Measurements from ENCODE around the gene CNST. TPM values are rescaled to one million over a fixed set of nuclear protein-coding genes. Genes with fewer than 3 reads are reported as not detected.
"Not testable (repeated sequence)": the region's sequence is repeated elsewhere in the genome, so short reads cannot be mapped to it uniquely, and the experiment has no call there.

Gene CNST
- total RNA-seq, 2 donors from 2014 or later = 17.0 to 18.3 TPM

DNA sequence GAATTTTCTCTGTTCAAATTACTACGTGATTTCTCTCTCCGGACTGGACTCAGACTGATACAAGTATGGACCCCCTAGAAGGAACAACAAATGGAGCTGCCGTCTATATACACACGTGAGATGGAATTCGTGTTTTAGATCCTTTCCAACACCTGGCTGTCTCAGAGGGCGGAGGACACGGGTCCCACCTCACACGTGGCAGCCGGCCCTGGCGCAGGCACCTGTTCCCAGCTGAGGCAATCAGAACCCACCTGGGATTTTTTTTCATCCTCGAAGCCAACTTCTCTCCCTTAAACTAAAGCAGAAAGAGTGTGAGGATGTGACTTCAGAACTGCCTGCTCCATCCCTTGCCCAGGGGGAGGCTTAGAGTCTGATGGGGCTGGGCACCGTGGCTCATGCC is 123.8 kb downstream of the CNST start:
- ATAC-seq = no peak
- intact Hi-C loops (cut with DNase I) = loop anchor here in 1 of 2 donors (10.0 kb wide), 1 partner anchor 125 kb away; the partner anchor contains the start of genes CNST and TFB2M
- DNase-seq = no peak

DNA sequence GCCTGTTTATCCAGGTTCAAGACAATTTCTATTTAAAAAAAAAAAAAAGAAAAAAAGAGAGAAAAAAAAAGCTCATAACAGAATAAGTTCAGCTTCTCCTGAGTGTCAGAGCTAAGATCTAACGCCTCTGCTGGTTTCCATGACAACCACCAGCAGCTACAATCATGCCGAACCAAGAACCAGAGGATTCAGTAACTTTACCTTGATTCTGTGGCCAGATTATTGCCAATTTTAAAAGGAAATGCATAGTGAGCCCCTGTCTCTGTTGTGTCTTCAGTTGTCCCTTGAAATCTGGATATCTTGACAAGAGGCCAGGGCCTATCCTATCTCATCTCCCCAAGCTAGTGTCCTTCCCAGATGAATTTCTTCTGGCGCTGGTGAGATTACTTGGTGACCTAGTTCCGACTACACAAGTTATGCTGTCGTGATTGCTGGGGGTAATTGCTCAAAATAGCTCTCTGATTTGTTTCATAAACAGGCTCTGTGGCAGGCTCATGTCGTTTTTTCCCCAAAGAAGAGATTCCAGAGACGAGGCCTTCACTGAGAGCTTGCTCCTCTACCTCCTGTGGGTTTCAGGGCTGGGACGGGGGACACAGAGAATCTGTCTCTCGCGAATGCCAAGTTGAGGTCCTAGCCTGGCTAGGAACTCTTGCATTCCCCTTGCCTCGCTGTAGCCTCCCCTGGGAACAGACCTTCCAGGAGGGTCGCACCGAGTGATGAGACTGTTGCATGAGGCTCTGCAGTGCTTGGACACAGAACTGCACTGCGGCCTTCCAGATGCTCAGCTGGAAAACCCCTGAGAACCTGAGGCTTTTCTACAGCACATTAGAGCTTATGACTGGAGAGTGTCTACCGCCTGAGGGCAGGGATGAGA is 125.6 kb downstream of the CNST start:
- intact Hi-C loops (cut with DNase I) = loop anchor here in 1 of 2 donors (10.0 kb wide), 1 partner anchor 127 kb away; the partner anchor contains the start of genes CNST and TFB2M
- ATAC-seq (peak in 1 of 2 donors; percentile 5), DNase-seq (no peak)

DNA sequence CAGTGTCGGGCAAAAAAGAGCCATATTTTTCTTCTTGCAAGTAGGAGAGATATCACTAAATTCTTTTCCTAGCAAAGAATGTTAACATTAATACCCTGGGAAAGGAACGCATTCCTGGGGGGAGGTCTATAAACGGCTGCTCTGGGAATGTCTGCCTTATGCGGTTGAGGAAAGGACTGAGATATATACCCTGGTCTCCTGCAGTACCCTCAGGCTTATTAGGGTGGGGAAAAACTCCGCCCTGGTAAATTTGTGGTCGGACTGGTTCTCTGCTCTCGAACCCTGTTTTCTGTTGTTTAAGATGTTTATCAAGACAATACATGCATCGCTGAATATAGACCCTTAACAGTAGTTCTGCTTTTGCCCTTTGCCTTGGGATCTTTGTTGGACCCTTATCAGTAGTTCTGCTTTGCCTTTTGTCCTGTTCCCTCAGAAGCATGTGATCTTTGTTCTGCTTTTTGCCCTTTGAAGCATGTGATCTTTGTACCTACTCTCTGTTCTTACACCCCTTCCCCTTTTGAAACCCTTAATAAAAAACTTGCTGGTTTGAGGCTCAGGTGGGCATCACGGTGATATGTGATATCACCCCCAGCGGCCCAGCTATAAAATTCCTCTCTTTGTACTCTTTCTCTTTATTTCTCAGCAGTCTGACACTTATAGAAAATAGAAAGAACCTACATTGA is 128.1 kb downstream of the CNST start:
- ATAC-seq, DNase-seq: not testable (repeated sequence)
- intact Hi-C loops (cut with DNase I) = loop anchor here in 1 of 2 donors (10.0 kb wide), 1 partner anchor 130 kb away; the partner anchor contains the start of genes CNST and TFB2M

DNA sequence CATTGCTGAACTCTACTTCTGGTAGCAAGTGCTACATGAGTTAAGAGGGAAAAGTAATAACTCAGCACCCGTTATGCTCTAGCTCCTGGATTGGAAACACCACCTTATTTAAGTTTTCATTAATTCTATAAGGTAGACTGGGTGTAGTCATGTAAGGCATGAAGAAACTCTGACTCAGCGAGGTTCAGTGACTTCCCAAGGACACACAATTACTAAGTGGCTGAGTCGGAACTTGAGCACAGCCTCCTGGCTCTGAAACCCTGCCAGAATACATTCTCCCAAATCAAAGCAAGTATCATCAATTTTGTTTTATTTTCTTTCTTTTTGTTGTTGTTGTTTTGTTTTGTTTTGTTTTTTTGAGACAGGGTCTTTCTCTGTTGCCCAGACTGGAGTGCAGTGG is 128.9 kb downstream of the CNST start:
- no peak for DNase-seq
- intact Hi-C loops (cut with DNase I) = loop anchor here (5.0 to 10.0 kb wide), 3 partner anchors 48 to 193 kb away; partner anchors contain the start of genes CNST (in 1 of the 2) and TFB2M (in 1 of the 2)
- ATAC-seq = no peak

DNA sequence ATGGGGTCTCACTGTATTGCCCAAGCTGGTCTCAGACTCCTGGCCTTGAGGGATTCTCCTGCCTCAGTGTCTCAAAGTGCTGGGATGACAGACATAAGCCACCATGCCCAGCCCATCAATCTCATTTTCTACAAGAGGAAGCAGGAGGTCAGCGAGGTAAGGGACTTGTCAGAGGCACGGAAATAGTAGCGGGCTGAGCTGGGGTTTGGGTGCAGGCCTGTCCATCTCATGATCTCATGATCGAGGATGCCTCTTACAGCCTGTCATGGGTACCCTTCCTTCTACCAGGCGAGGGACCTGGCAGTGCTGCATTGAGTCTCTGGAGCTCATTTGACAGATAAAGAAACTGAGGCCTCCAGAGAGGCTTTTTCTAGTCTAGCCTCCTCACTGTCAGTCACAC is 129.4 kb downstream of the CNST start:
- no peak for ATAC-seq
- intact Hi-C loops (cut with DNase I) = loop anchor here (5.0 to 10.0 kb wide), 3 partner anchors 48 to 193 kb away; partner anchors contain the start of genes CNST (in 1 of the 2) and TFB2M (in 1 of the 2)
- no peak for DNase-seq

GRCh38 chr1:246698466-246699094 is 132.3 kb downstream of the CNST start:
- DNase-seq (no peak), ATAC-seq (no peak)
- intact Hi-C loops (cut with DNase I) = loop anchor here (5.0 to 10.0 kb wide), 3 partner anchors 51 to 196 kb away; partner anchors contain the start of genes CNST (in 1 of the 2) and TFB2M (in 1 of the 2)

GRCh38 chr1:246699095-246699735 is 133.0 kb downstream of the CNST start:
- intact Hi-C loops (cut with DNase I) = loop anchor here (5.0 to 10.0 kb wide), 3 partner anchors 52 to 197 kb away; partner anchors contain the start of genes CNST (in 1 of the 2) and TFB2M (in 1 of the 2)
- DNase-seq (peak; percentile 89), ATAC-seq (peak; percentile 95)

- no peak for DNase-seq
- no peak for ATAC-seq
- intact Hi-C loops (cut with DNase I) = no loop called here
Measured at GRCh38 chr1:246703581-246703980, 137.3 kb downstream of the CNST start.

- peak in 1 of 2 donors; percentile 65 for ATAC-seq
- no peak for DNase-seq
- intact Hi-C loops (cut with DNase I) = no loop called here
Measured at GRCh38 chr1:246705368-246705767, 139.1 kb downstream of the CNST start.

- intact Hi-C loops (cut with DNase I) = no loop called here
- no peak for ATAC-seq
- no peak for DNase-seq
Measured at GRCh38 chr1:246708166-246708565, 141.9 kb downstream of the CNST start.

- intact Hi-C loops (cut with DNase I) = no loop called here
- ATAC-seq (no peak), DNase-seq (no peak)
Measured at GRCh38 chr1:246709196-246709595, 142.9 kb downstream of the CNST start.

- intact Hi-C loops (cut with DNase I) = no loop called here
- DNase-seq (no peak), ATAC-seq (no peak)
Measured at GRCh38 chr1:246709835-246710234, 143.6 kb downstream of the CNST start.

- intact Hi-C loops (cut with DNase I) = no loop called here
- ATAC-seq (no peak), DNase-seq (no peak)
Measured at GRCh38 chr1:246711548-246712003, 145.3 kb downstream of the CNST start.

DNA sequence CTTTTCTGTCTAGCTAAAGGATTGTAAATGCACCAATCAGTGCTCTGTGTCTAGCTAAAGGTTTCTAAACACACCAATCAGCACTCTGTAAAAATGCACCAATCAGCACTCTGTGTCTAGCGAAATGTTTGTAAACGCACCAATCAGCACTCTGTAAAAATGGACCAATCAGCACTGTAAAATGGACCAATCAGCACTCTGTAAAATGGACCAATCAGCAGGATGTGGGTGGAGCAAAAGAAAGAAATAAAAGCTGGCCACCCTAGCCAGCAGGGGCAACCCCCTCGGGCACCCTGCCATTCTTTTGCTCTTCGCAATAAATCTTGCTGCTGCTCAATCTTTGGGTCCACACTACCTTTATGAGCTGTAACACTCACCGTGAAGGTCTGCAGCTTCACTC is 146.2 kb downstream of the CNST start:
- DNase-seq, ATAC-seq: not testable (repeated sequence)

More for the DNA sequence above, 146.2 kb downstream of the CNST start:
- intact Hi-C loops (cut with DNase I) = not testable (repeated sequence)

Other genes starting within 250 kb of the CNST start
- gene SMYD3, start 59.2 kb upstream of the CNST start, total RNA-seq = 10 to 100 TPM in 1 of 2 donors, 1 to 10 TPM in 1; 6.5 to 11.9 TPM
- 10 to 100 TPM; 10.7 to 12.9 TPM for gene TFB2M, start 195 bp upstream of the CNST start, total RNA-seq
- 10 to 100 TPM; 26.8 to 30.9 TPM for gene SCCPDH, start 158.0 kb downstream of the CNST start, total RNA-seq